Activated CD4-positive, alpha-beta T cell treated with anti-CD3 and anti-CD28 coated beads, Interleukin-2, amount 50 U/mL, for 24 hours (primary cell): Measurements from ENCODE around the gene MDFIC.
"Not testable (repeated sequence)": the region's sequence is repeated elsewhere in the genome, so short reads cannot be mapped to it uniquely, and the experiment has no call there.

Experiments used
- DNase-seq, 2 donors: peaks; one replicate each; pipeline ENCODE4 v3.0.0-alpha.2; 2020; ENCODE audit warnings: low read depth in 1 of 2, low spot score in 1 of 2

The MDFIC gene, protein sequence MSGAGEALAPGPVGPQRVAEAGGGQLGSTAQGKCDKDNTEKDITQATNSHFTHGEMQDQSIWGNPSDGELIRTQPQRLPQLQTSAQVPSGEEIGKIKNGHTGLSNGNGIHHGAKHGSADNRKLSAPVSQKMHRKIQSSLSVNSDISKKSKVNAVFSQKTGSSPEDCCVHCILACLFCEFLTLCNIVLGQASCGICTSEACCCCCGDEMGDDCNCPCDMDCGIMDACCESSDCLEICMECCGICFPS

DNA sequence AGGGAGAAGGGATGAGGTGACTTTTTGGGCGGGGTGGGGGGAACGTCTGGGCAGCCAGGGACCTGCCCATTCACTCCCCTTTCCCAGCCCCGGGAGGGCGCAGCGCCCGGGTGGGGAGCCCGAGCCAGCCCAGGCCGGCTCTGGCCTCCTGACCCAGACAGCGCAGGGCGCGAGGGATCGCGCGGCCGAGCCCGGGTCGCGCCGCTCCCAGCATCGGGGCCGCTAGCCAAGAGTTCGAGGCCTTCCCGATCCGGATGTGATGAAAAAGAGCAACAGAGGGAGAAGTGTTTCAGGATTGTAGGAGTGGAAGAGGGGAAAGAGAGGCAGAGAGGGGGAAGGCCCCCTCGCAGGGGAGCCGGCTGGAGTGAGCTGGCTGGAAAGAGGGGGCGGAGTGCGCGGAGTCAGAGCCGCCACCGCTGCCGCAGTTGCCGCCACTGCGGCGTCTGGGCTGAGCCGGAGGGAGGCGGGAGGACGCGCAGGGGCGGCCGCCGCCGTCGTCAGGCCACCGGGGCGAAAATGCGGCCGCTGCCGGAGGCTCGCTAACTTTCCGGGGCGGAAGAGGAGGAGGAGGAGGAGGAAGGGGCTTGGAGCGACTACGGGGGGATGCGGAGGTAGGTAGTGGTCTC lies at the start of gene MDFIC:
Gene MDFIC, plus strand, starts transcription at position 69 of the 626 bp plus-strand sequence. CDS start 940 bp downstream, outside the sequence.
- peak; percentile 37 to 46 for DNase-seq

GRCh38 chr7:114874170-114874569 lies 47.7 kb upstream of the MDFIC start:
- no peak for DNase-seq

- DNase-seq = no peak
These were observed 46.7 kb upstream of the MDFIC start for GRCh38 chr7:114875186-114875585.

DNA sequence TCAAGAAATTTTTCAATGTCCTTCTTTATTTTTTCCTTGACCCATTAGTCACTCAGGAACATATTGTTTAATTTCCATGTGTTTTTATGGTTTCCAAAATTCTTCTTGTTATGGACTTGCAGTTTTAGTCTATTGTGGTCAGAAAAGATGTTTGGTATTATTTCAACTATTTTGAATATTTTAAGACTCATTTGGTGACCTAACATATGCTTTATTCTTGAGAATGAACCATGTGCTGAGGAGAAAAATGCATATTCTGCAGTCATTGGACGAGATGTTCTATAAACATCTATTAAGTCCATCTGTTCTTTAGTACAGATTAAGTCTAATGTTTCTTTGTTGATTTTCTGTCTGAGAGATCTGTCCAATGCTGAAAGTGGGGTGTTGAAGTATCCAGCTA lies 42.3 kb upstream of the MDFIC start:
- DNase-seq = no peak

GRCh38 chr7:114885836-114886235 lies 36.1 kb upstream of the MDFIC start:
- no peak for DNase-seq

GRCh38 chr7:114886241-114886640 lies 35.7 kb upstream of the MDFIC start:
- DNase-seq = no peak

DNA sequence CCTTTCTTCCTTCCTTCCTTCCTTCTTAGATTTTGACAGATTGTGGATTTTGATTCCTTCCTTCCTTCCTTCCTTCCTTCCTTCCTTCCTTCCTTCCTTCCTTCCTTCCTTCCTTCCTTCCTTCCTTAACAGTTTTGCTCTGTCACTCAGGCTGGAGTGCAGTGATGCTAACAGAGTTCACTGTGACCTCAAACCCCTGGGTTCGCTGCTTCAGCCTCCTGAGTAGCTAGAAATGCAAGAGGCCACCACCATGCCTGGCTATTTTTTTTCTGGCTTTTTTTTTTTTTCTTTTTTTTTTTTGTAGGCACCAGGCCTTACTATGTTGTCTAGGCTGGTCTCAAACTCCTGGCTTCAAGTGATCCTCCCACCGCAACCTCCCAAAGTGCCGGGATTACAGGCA lies 32.8 kb upstream of the MDFIC start:
- DNase-seq = not testable (repeated sequence)

DNA sequence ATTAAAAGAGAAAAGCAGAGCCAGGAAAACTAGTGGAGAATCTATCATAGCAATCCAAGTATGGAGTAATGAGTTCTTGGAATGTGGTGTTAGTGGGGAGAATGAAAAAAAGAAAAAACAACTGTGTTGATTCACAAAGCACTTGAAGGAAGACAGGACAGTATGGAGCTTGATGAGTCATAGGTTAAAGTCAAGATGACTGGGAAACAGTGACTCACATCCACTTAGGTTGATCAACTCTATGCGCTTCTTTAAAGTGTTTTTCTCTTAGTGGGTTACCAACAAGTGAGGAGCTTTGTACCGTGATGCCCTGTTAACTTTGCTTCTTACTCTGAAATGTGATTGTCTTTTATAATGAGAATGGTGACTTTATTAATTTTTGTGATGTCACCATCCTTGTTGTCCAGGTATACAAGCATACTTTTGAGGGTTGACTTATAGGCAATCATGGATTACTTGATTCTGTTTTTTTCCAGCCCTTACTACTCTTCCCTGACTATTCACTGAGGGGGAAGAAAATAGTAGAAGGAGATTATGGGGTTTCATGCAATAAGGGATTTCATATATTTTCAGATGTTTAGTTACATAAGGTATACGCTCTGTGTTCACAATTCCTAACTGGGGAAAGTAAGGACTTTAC lies 32.1 kb upstream of the MDFIC start:
- DNase-seq = peak in 1 of 2 donors; percentile 58

DNA sequence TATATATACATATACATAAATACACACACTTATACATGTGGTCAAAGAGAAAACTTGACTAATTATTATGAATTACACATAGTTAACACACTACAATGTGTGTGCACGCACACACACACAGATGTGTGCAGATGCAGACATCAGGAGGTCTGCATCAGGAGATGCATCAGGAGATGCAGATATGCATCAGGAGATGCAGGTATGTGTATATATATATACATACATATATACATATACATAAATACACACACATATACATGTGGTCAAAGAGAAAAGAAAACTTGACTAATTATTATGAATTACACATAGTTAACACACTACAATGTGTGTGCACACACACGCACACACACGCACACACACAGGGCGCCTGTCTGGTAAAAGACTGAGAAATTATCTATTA lies 31.3 kb upstream of the MDFIC start:
- no peak for DNase-seq

- DNase-seq = no peak
These were observed 21.8 kb upstream of the MDFIC start for GRCh38 chr7:114900127-114900526.

DNA sequence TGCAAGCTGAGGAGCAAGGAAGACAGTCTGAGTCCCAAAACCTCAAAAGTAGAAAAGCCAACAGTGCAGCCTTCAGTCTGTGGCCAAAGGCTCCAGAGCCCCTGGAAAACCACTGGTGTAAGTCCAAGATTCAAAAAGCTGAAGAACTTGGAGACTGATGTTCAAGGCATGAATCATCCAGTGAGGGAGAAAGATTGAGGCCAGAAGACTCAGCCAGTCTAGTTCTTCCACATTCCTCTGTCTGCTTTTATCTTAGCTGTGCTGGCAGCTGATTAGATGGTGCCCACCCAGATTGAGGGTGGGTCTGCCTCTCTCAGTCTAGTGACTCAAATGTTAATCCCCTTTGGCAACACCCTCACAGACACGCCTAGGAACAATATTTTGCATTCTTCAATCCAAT lies 20.1 kb upstream of the MDFIC start:
- no peak for DNase-seq

GRCh38 chr7:114903131-114903530 lies 18.8 kb upstream of the MDFIC start:
- DNase-seq = no peak

- no peak for DNase-seq
These were observed 11.1 kb upstream of the MDFIC start for GRCh38 chr7:114910787-114911186.

DNA sequence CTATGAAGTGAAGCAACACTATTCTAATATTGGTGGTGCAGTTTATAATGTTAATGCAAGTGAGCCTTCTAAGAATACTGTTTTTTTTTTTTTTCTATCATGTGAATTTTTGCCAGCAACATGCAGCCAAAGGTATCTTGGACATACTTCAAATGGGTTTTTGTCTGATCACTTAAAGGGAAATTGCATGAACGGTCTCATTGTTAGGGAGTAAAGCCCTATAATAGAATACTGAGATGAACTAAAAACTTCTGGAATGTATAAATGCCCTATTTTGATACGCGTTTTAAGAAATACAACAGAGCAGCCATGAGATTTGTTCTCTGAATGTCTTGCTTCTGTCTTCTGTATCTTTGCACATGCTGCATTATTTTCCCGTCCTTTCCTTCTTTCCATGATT lies 10.5 kb upstream of the MDFIC start:
- DNase-seq = no peak

DNA sequence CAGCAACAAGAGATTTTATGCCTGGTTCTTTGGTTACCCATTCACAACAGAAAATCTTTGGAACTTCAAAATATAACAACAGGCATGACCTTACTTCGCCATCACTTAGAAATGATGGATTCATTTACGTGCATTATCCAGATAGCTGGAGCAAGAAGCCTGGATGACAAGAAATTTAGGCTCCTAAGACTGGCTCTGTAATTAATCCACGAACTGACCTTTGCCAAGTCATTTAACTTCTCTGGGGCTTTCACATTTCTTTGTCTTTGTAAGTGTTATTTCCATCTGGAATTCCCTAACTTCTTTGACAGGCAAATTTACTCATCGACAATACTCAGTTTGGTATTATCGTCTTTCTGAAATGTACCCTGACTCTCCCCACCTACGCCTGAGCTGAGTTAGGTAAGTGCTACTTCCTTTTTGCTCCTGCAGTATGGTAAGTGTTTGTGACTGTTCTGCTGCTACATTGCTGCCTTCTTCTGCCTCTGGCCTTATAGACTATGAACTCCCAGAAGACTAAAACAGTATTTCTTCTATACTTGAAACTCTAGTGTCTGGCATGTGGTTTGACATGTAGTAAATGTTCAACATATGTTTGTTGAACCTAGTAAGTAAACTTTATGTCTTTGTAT lies 5.5 kb upstream of the MDFIC start:
- DNase-seq = peak in 1 of 2 donors; percentile 59

DNA sequence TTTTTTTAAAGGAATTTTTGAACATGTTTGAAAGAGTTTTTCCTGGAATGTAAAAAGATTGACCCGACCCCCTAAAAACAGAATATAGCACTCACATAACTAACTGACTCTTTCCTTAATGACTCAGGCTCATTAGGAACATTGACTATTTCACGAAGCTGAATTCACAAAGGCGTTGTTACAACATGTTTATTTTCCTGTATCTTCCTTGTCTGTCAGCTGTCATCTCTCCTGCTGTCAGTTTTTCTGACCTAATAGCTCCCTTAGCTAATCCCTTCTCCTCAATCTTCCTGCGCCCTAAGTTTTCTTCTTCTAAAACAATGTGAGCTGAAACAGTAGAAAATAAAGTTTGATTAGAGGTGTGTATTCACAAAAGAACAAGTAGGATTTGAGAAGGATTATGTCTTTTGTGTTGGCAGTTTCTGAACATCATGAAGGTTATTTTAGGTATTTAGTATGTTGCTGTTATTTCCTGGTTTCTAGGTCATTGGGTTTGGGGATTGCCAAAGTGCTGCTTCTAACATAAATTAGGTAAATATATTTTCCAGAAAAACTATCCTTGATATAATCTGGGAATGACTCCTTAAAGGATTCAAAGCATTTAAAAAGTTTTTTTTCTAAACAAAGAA lies 4.6 kb upstream of the MDFIC start:
- DNase-seq = no peak

DNA sequence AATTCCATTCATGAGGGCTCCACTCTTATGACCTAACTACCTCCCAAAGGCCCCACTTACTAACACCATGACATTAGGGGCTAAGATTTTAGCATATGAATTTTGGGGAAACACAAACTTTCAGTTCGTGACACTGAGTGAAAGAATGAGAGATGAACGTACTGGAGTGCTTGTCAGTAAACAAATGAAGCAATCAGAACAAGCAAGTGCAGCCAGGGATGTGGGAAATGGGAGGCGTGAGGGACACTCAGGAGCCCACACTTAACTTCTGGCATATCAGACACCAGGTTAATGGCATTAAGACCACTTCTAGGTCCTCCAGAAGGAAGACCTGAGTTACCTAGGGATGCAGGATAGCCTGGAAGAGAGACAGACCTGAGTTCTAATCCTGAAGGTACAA lies 2.3 kb upstream of the MDFIC start:
- DNase-seq = no peak

DNA sequence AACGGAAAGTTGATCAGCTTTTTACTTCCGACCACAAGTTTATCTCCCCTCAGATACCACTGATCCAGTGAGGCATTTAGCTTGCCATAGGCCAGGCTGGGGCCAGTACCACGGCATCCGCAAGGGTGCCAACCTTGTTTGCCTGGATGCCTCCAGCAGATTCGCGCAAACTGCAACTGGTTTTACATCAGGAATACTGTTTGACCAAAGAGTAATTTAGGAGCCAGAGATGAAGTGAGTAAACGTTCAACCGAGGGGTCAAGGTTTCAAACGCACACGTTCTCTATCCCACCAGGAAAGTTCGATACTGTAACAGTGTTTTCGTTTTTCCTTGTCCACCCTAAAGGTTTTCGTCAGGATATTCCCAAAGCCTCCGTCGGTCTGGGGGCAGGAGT lies 266 bp upstream of the MDFIC start:
- DNase-seq = no peak

DNA sequence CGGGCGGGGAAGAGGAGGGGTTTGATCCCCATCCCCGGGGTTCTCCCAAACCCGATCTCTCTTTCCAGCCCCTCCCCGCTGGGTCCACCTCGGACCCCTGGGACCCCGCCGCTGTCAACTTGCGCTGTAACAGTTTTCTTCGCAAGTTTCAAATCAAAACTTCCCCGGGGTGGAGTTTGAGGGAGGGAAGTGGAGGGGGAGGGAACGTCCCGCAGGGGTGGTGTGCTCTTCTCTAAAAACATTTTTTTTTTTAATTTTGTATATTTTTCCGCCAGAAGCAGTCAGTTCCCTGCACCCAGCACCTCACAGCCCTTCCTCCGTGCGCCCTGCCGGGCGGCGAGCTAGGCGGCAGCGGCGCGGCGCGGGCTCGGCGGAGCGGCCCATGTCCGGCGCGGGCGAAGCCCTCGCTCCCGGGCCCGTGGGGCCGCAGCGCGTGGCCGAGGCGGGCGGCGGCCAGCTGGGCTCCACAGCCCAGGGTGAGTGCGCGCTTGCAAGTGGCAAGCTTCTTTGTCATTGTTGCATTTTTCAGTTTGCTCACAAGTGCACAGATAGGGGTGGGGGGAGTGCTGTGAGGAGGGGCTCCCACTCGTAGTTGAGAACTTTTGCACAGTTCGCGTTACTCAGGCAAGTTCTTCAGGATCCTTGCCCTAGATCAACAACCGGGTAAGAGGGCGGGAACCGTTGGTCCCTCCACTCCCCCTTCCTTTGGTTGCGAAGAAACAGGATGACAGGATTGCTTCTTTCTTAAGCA lies 933 bp downstream of the MDFIC start:
- DNase-seq = peak; percentile 26 to 47

- no peak for DNase-seq
These were observed 1.5 kb downstream of the MDFIC start for GRCh38 chr7:114923403-114923713.
